Erythroblast (primary cell): Measurements from ENCODE around the gene OGA.

Experiments used
- GATA1 ChIP-seq: IDR thresholded peaks from 2 replicates; pipeline ENCODE4 v1.6.1; 2011; ENCODE audit warnings: low read depth, mild to moderate bottlenecking, control low read depth, low read length, moderate library complexity
- POLR2A ChIP-seq: IDR thresholded peaks from 2 replicates; pipeline ENCODE4 v1.6.1; 2011; ENCODE audit warnings: mild to moderate bottlenecking, low read length

DNA sequence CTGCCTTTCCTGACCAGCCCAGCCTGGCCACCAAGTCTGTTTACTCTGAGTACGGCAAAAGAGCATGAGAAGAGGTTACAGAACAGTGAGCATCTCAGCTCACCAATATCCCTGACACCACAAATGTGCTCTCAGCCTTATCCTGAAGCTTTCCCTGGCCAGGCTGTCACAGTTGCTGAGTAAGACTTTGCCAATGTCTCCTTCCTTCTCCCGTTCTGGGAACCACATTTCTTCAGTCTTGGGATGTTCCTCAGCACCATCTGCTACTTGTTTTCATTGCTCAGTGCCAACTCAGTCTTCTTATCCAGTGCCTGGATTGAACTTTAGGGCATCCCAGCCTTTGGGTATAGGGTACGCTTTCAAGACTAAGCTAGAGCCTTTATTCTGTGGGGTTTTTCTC, 32.5 kb upstream of the OGA start:
- TF ChIP-seq POLR2A (no peak), GATA1 (no peak)
